Aorta (tissue), 5 donors: ENCODE data around the gene CDK14. TPM values are rescaled to one million over a fixed set of nuclear protein-coding genes. Genes with fewer than 3 reads are reported as not detected.
"Not testable (repeated sequence)": the region's sequence is repeated elsewhere in the genome, so short reads cannot be mapped to it uniquely, and the experiment has no call there.

Experiments used
- ATAC-seq: fragments of 200-7000 bp; cut with Tn5 transposase; one replicate; pipeline ENCODE4 v1.9.1; 2022; ENCODE audit warnings: moderate library complexity; ENCODE audit not compliant: low FRiP score
- DNase-seq, 2 donors: peaks; one replicate each; pipeline ENCODE4 v3.0.0-alpha.2; 2020
- H3K27ac ChIP-seq, 2 donors: one replicate each; pipeline ENCODE4 v1.5.1; 2013; ENCODE audit warnings: low read length in 2 of 2, mild to moderate bottlenecking in 2 of 2, moderate library complexity in 2 of 2, control low read depth in 1 of 2, inconsistent platforms in 1 of 2, low read depth in 1 of 2
- H3K27me3 ChIP-seq, 2 donors: one replicate each; pipeline ENCODE4 v1.6.1; 2013; ENCODE audit warnings: control low read depth in 1 of 2, low read length in 1 of 2, mild to moderate bottlenecking in 1 of 2, moderate library complexity in 1 of 2; ENCODE audit not compliant: insufficient read depth in 2 of 2, control insufficient read depth in 1 of 2
- H3K36me3 ChIP-seq, 2 donors: one replicate each; pipeline ENCODE4 v1.6.1; 2013; ENCODE audit warnings: control low read depth in 1 of 2, low read length in 1 of 2, mild to moderate bottlenecking in 1 of 2; ENCODE audit not compliant: insufficient read depth in 2 of 2, control insufficient read depth in 1 of 2
- H3K4me1 ChIP-seq, 2 donors: one replicate each; pipeline ENCODE4 v1.6.1; 2013; ENCODE audit warnings: low read length in 2 of 2, control low read depth in 1 of 2, mild to moderate bottlenecking in 1 of 2, moderate library complexity in 1 of 2; ENCODE audit not compliant: insufficient read depth in 2 of 2, control insufficient read depth in 1 of 2
- H3K4me3 ChIP-seq, 2 donors: one replicate each; pipeline ENCODE4 v1.5.1; 2013; ENCODE audit warnings: low read length in 2 of 2, control low read depth in 1 of 2, mild to moderate bottlenecking in 1 of 2
- H3K9me3 ChIP-seq: one replicate; pipeline ENCODE4 v1.6.1; 2013; ENCODE audit warnings: mild to moderate bottlenecking, low read length; ENCODE audit not compliant: control insufficient read depth
- WGBS, 2 donors: extraction: QIAGEN DNeasy Blood & Tissue Kit; methylation state at CpG; one replicate each; pipeline ENCODE4 v1.1.7; 2013; 5-methylcytosine and 5-hydroxymethylcytosine counted together
- intact Hi-C, 2 donors: fragments of 100-400 bp; cut with DNase I; formaldehyde crosslinking; loops; one replicate each; pipeline versions ENCODE4 v1.14.2 to v1.15.0; 2022
- polyA plus RNA-seq, 2 donors: library from polyadenylated mRNA; stranded (reverse); fragments of 200-250 nt; gene quantifications; one replicate each; pipeline ENCODE4 v1.2.3, GENCODE V29; 2013
- total RNA-seq, 2 donors: library from RNA; stranded (reverse); fragmentation: NEBNext Ultra II Directional; extraction: Animal tissue kit (Norgen Biotek cat#: 25700); gene quantifications; one replicate each; pipeline ENCODE4 v1.2.1, GENCODE V29; 2021
- donor health status: healthy with polysubstance abuse.
- donor health status: Bipolar disorder and iron deficiency.
- donor health status: DM: no; HTN: no; CAD: no.
- donor health status: DM: no; HTN: no; CAD: no.
- donor health status: DM: yes; HTN: yes; CAD: no.

The CDK14 gene
- total and polyA plus RNA-seq, 4 donors, result 4.6 to 72.4 (median 29.5) TPM

- no peak overlapping the region for H3K4me3 ChIP-seq
- intact Hi-C loops, result no loop called here
- ATAC-seq (no peak), DNase-seq (no peak)
- H3K27ac ChIP-seq, result no peak overlapping the region
- H3K36me3 ChIP-seq, result no peaks in the 10 kb centered on the region
- H3K27me3 ChIP-seq, result no peaks in the 10 kb centered on the region
- H3K9me3 ChIP-seq, result no peaks in the 10 kb centered on the region
- no peaks in the 10 kb centered on the region for H3K4me1 ChIP-seq
Measured at GRCh38 chr7:90727412-90727811, 131.3 kb downstream of the CDK14 start.

- H3K4me3 ChIP-seq, result no peak overlapping the region
- no peak overlapping the region for H3K27ac ChIP-seq
- no peaks in the 10 kb centered on the region for H3K9me3 ChIP-seq
- no peaks in the 10 kb centered on the region for H3K27me3 ChIP-seq
- intact Hi-C loops, result no loop called here
- 84 to 87% methylated on average over 2 of the region's 2 CpGs for WGBS, 2 donors
- H3K4me1 ChIP-seq, result no peaks in the 10 kb centered on the region
- no peaks in the 10 kb centered on the region for H3K36me3 ChIP-seq
- no peak for DNase-seq
- ATAC-seq, result no peak
Measured at GRCh38 chr7:90728568-90728967, 132.4 kb downstream of the CDK14 start.

DNA sequence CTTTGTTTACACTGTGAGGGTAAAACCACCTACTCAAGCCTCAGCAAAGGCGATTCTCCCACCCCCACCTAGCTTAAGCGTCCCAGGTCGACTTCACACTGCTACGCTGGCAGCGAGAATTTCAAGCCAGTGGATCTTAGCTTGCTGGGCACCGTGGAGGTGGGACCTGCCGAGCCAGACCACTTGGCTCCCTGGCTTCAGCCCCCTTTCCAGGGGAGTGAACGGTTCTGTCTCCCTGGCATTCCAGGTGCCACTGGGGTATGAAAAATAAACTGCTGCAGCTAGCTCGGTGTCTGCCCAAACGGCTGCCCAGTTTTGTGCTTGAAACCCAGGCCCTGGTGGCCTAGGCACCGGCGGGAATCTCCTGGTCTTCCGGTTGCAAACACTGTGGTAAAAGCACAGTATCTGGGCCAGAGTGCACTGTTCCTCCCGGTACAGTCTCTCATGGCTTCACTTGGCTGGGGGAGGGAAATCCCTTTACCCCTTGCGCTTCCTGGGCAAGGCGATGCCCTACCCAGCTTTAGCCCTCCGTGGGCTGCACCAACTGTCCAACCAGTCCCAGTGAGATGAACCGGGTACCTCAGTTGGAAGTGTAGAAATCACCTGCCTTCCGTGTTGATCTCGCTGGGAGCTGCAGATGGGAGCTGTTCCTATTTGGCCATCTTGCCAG is 139.6 kb downstream of the CDK14 start:
- intact Hi-C loops, H3K27me3 ChIP-seq, H3K27ac ChIP-seq, H3K9me3 ChIP-seq, H3K4me3 ChIP-seq, H3K36me3 ChIP-seq, ATAC-seq, H3K4me1 ChIP-seq: not testable (repeated sequence)
- WGBS, 2 donors, result 87 to 94% methylated on average over 20 of the region's 20 CpGs
- peak in 1 of 2 donors; percentile 33 for DNase-seq

DNA sequence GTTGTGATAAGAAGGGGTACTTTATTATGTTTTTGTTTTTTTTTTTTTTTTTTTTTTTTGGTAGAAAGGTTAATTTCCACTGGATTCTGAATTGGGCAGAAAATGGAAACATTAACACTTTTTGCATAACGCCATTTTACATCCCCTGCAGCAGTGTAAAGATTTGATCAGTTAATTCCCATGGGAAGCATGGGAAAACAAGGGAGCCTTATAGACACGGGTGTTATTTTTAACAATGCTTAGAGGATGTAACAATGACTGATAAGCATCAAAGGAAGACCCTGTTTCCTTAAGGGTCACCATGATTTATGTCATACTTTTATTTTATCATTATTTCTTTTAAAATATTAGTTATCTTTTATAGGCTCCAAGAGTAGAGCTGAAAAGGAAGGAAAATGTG is 140.2 kb downstream of the CDK14 start:
- WGBS, 2 donors, result 81 to 90% methylated on average over 2 of the region's 2 CpGs
- no peak for ATAC-seq

GRCh38 chr7:90736968-90737939 is 141.1 kb downstream of the CDK14 start:
- no peak overlapping the region for H3K4me3 ChIP-seq
- no peaks in the 10 kb centered on the region for H3K36me3 ChIP-seq
- no peaks in the 10 kb centered on the region for H3K27me3 ChIP-seq
- no peaks in the 10 kb centered on the region for H3K4me1 ChIP-seq
- WGBS, 2 donors, result 91 to 92% methylated on average over 4 of the region's 4 CpGs
- intact Hi-C loops, result no loop called here
- no peak for DNase-seq
- no peaks in the 10 kb centered on the region for H3K9me3 ChIP-seq
- no peak overlapping the region for H3K27ac ChIP-seq
- ATAC-seq, result no peak

More for the DNA sequence above, 140.2 kb downstream of the CDK14 start:
- DNase-seq, result no peak
- Histone ChIP-seq H3K9me3 (no peaks in the 10 kb centered on the region), H3K27me3 (no peaks in the 10 kb centered on the region), H3K4me1 (no peaks in the 10 kb centered on the region), H3K27ac (no peak overlapping the region), H3K36me3 (no peaks in the 10 kb centered on the region), H3K4me3 (no peak overlapping the region)
- intact Hi-C loops, result no loop called here

DNA sequence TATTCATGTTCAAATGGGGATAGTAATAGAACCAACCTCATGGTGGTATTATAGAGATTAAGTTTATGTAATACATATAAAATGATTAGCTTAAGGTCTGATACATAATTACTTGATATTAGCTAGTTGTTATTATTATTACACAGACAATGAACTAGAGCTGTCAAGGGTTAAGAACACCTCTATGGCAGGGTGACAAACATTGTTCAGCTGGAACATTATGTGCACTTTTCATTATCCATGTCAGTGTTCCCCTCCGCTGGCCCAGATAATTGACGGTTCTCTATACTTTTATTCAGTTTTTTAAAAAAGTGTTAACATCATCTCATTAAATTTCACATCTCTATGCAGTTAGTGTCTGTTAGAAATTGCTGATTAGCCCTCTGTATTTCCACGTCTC is 142.1 kb downstream of the CDK14 start:
- no peaks in the 10 kb centered on the region for H3K27me3 ChIP-seq
- H3K36me3 ChIP-seq, result no peaks in the 10 kb centered on the region
- no peaks in the 10 kb centered on the region for H3K9me3 ChIP-seq
- H3K4me3 ChIP-seq, result no peak overlapping the region
- intact Hi-C loops, result no loop called here
- ATAC-seq (no peak), DNase-seq (no peak)
- WGBS, 2 donors, result 92 to 95% methylated on average over 3 of the region's 3 CpGs
- H3K27ac ChIP-seq, result no peak overlapping the region
- no peaks in the 10 kb centered on the region for H3K4me1 ChIP-seq

DNA sequence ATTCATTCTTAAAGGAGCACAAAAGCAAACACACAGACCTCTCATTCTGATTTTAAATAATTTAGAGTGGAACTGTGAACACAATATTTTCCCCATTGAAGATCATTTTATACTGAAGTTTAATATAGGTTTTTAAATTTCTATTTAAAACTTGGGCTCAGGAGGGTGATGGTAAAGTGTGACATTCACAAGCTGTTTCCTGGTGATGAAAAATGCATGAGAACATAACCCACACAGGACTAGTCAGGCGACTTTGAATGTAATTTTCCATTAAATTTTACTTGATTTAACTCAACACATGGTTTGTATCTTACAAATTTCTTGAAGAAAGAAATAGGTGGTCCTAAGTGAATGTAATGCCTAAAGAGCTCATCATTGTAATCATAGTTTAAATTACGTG is 143.6 kb downstream of the CDK14 start:
- WGBS, 2 donors, result 81 to 82% methylated on average over 2 of the region's 2 CpGs
- H3K4me1 ChIP-seq, result no peaks in the 10 kb centered on the region
- no peaks in the 10 kb centered on the region for H3K36me3 ChIP-seq
- H3K27me3 ChIP-seq, result no peaks in the 10 kb centered on the region
- ATAC-seq, result no peak
- intact Hi-C loops, result no loop called here
- DNase-seq, result no peak
- H3K9me3 ChIP-seq, result no peaks in the 10 kb centered on the region
- no peak overlapping the region for H3K27ac ChIP-seq
- H3K4me3 ChIP-seq, result no peak overlapping the region

GRCh38 chr7:90740386-90740785 is 144.3 kb downstream of the CDK14 start:
- no peak for ATAC-seq
- H3K4me3 ChIP-seq, result no peak overlapping the region
- DNase-seq, result no peak
- no peaks in the 10 kb centered on the region for H3K9me3 ChIP-seq
- no peaks in the 10 kb centered on the region for H3K27me3 ChIP-seq
- no peak overlapping the region for H3K27ac ChIP-seq
- 84 to 92% methylated on average over 3 of the region's 3 CpGs for WGBS, 2 donors
- no peaks in the 10 kb centered on the region for H3K4me1 ChIP-seq
- no peaks in the 10 kb centered on the region for H3K36me3 ChIP-seq
- intact Hi-C loops, result no loop called here

DNA sequence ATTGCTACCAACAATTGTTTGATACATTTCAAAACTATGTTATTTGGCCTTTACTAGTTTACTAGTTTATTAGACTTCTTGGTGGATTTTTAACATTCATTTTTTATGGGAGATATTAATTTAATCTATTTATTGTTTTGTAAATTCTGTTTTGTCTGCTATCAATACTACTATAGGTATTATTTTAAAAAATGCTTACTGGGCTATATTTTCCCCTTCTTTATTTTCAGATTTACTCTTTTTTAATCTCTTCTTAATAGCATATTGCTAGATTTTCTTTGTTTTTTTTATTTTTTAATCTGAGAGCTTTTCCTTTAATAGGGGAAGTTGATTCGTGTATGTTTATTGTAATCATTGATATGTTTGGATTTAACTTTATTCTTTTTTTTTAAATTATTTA is 147.5 kb downstream of the CDK14 start:
- intact Hi-C loops, result no loop called here
- no peak for DNase-seq
- ATAC-seq, result no peak
- Histone ChIP-seq H3K27me3 (no peaks in the 10 kb centered on the region), H3K4me3 (no peak overlapping the region), H3K36me3 (no peaks in the 10 kb centered on the region), H3K9me3 (no peaks in the 10 kb centered on the region), H3K4me1 (no peaks in the 10 kb centered on the region), H3K27ac (no peak overlapping the region)
- 46 to 54% methylated on average over 1 of the region's 1 CpG for WGBS, 2 donors
